ENCODE measurements around the gene RAB18.

- TF ChIP-seq CTCF (IDR thresholded peaks at IDR 0.05; ENCODE audit: low read depth, low read length, poor library complexity, severe bottlenecking) (no peak), EZH2phosphoT487 (IDR thresholded peaks at IDR 0.05; ENCODE audit: borderline replicate concordance, low read length) (no peak)
Observed at GRCh38 chr10:27457261-27457945, 46.7 kb upstream of the RAB18 start.
